Chondrocyte (in vitro differentiated cells): Measurements from ENCODE around the gene C20orf202. TPM values are rescaled to one million over a fixed set of nuclear protein-coding genes. Genes with fewer than 3 reads are reported as not detected.

ENCODE experiments used
- total RNA-seq: library from RNA; stranded (reverse); gene quantifications from 3 replicates; pipeline ENCODE4 v1.2.1, GENCODE V29; 2021

C20orf202 gene
- total RNA-seq, 1 donor from 2014 or later: not detected

Other genes with a start within 250 kb of the C20orf202 start
- 0.19 TPM in 1 of 3 replicates, not detected in the others for gene RSPO4, start 201.1 kb upstream of the C20orf202 start, total RNA-seq
- gene PSMF1, start 84.9 kb upstream of the C20orf202 start, total RNA-seq: 99.4 to 117 TPM (median 110 TPM) in 3 replicates
- 0.51 to 0.65 TPM in 2 of 3 replicates, not detected in the other for gene TMEM74B, start 18.5 kb upstream of the C20orf202 start, total RNA-seq
- not detected in 3 replicates for gene RAD21L1, start 22.6 kb downstream of the C20orf202 start, total RNA-seq
- 10.8 to 12.8 TPM (median 12.0 TPM) in 3 replicates for gene SNPH, start 62.8 kb downstream of the C20orf202 start, total RNA-seq
- 0.89 to 2.3 TPM (median 2.0 TPM) in 3 replicates for gene SDCBP2, start 125.7 kb downstream of the C20orf202 start, total RNA-seq
- 182 to 193 TPM (median 183 TPM) in 3 replicates for gene FKBP1A, start 189.6 kb downstream of the C20orf202 start, total RNA-seq